SK-N-SH (cell line): ENCODE data around the gene VAV1. TPM values are rescaled to one million over a fixed set of nuclear protein-coding genes. Genes with fewer than 3 reads are reported as not detected.

Experiments used
- CTCF ChIA-PET: fragments of 300-600, 350-600 bp; formaldehyde crosslinking; extraction: SDS; loops from one replicate; lab custom pipeline; 2021; lab: Yijun Ruan, JAX
- POLR2A ChIA-PET: fragments of 350-600 bp; sonication (Branson Sonifier 250); formaldehyde crosslinking; extraction: SDS; loops from one replicate; lab custom pipeline; 2020; ENCODE audit warnings: antibody characterized with exemption, inconsistent platforms; lab: Yijun Ruan, JAX
- DNase-seq: peaks from one replicate; pipeline ENCODE4 v3.0.0; 2012
- H2AFZ ChIP-seq: fragments of 200-600 bp; sonication (generic); 2 replicates; pipeline ENCODE4 v1.8.1; 2016; ENCODE audit warnings: antibody characterized with exemption, mild to moderate bottlenecking, low read depth
- H3F3A ChIP-seq: fragments of 200-600 bp; sonication (generic); replicated peaks from 2 replicates; pipeline ENCODE3; 2016; ENCODE audit warnings: antibody characterized with exemption, mild to moderate bottlenecking; ENCODE audit not compliant: insufficient read depth
- H3K27ac ChIP-seq, 2 experiments: fragments of 200-500 bp in 1 of 2; fragments of 200-600 bp in 1 of 2; sonication (Bioruptor generic) in 1 of 2; sonication (generic), shearing (Covaris generic) in 1 of 2; 2 replicates each; pipeline versions ENCODE4 v1.5.1 to v1.6.1; 2014 to 2016; ENCODE audit warnings: low read depth in 2 of 2, inconsistent platforms in 1 of 2, low read length in 1 of 2, mild to moderate bottlenecking in 1 of 2, mixed read lengths in 1 of 2
- H3K27me3 ChIP-seq: fragments of 200-600 bp; sonication (generic), shearing (Covaris generic); 2 replicates; pipeline ENCODE4 v1.6.1; 2016; ENCODE audit warnings: mixed run types; ENCODE audit not compliant: insufficient read depth
- H3K36me3 ChIP-seq, 2 experiments: fragments of 200-500 bp in 1 of 2; fragments of 200-600 bp in 1 of 2; sonication (Bioruptor generic) in 1 of 2; sonication (generic) in 1 of 2; replicated peaks in 1 of 2; 2 replicates each; pipeline versions ENCODE3 to v1.5.1; 2014 to 2016; ENCODE audit warnings: low read length in 1 of 2, mild to moderate bottlenecking in 1 of 2; ENCODE audit not compliant: insufficient read depth in 2 of 2, control insufficient read depth in 1 of 2
- H3K4me1 ChIP-seq, 2 experiments: fragments of 200-500 bp in 1 of 2; fragments of 200-600 bp in 1 of 2; sonication (Bioruptor generic) in 1 of 2; sonication (generic), shearing (Covaris generic) in 1 of 2; 2 replicates each; pipeline versions ENCODE4 v1.5.1 to v1.6.1; 2014 to 2016; ENCODE audit warnings: low read depth in 1 of 2, low read length in 1 of 2, mixed run types in 1 of 2; ENCODE audit not compliant: insufficient read depth in 2 of 2, control insufficient read depth in 1 of 2
- H3K4me2 ChIP-seq: fragments of 200-600 bp; sonication (generic), shearing (Covaris generic); 2 replicates; pipeline ENCODE4 v1.6.1; 2017; ENCODE audit warnings: mixed run types
- H3K4me3 ChIP-seq, 2 experiments: fragments of 200-500 bp in 1 of 2; fragments of 200-600 bp in 1 of 2; sonication (Bioruptor generic) in 1 of 2; sonication (generic), shearing (Covaris generic) in 1 of 2; 2 replicates each; pipeline versions ENCODE4 v1.5.1 to v1.8.1; 2014 to 2016; ENCODE audit warnings: low read depth in 2 of 2, inconsistent platforms in 1 of 2, low read length in 1 of 2, mild to moderate bottlenecking in 1 of 2, mixed read lengths in 1 of 2, moderate library complexity in 1 of 2
- H3K79me2 ChIP-seq: fragments of 200-600 bp; sonication (generic); 2 replicates; pipeline ENCODE4 v1.8.1; 2017; ENCODE audit warnings: mild to moderate bottlenecking; ENCODE audit not compliant: insufficient read depth
- H3K9ac ChIP-seq: fragments of 200-600 bp; sonication (generic); 2 replicates; pipeline ENCODE4 v1.6.1; 2017; ENCODE audit warnings: mixed run types
- H3K9me2 ChIP-seq: fragments of 200-600 bp; sonication (generic); 2 replicates; pipeline ENCODE4 v1.6.1; 2017; ENCODE audit warnings: mixed run types
- H3K9me3 ChIP-seq: fragments of 200-600 bp; sonication (generic); 2 replicates; pipeline ENCODE4 v1.6.1; 2017; ENCODE audit warnings: mixed run types, mild to moderate bottlenecking, moderate library complexity
- H4K20me1 ChIP-seq: fragments of 200-600 bp; sonication (generic); 2 replicates; pipeline ENCODE4 v1.6.1; 2017; ENCODE audit warnings: mild to moderate bottlenecking, mixed run types; ENCODE audit not compliant: insufficient read depth
- CHD2 ChIP-seq: fragments of 150-350 bp; IDR thresholded peaks from 2 replicates; pipeline ENCODE4 v1.6.1; 2018; ENCODE audit warnings: low read length; ENCODE audit not compliant: partially characterized antibody
- EZH2phosphoT487 ChIP-seq: fragments of 200-600 bp; sonication (generic); IDR thresholded peaks from 2 replicates; pipeline ENCODE4 v1.6.1; 2017; ENCODE audit warnings: low read depth, mixed run types, mild to moderate bottlenecking, antibody characterized with exemption, moderate library complexity, borderline replicate concordance
- FOSL2 ChIP-seq: IDR thresholded peaks from 2 replicates; pipeline ENCODE4 v1.4.0; 2012; ENCODE audit warnings: low read depth, mild to moderate bottlenecking, moderate library complexity, borderline replicate concordance
- FOXM1 ChIP-seq: IDR thresholded peaks from 2 replicates; pipeline ENCODE4 v1.4.0; 2012; ENCODE audit warnings: low read depth, mild to moderate bottlenecking
- GABPA ChIP-seq: IDR thresholded peaks from 2 replicates; pipeline ENCODE4 v1.4.0; 2012; ENCODE audit warnings: low read depth, mild to moderate bottlenecking
- IRF3 ChIP-seq: fragments of 150-350 bp; IDR thresholded peaks from 2 replicates; pipeline ENCODE4 v1.6.1; 2016; ENCODE audit warnings: mild to moderate bottlenecking, low read depth, low read length
- MEF2A ChIP-seq: IDR thresholded peaks from 2 replicates; pipeline ENCODE4 v1.4.0; 2012; ENCODE audit warnings: low read depth, borderline replicate concordance
- MXI1 ChIP-seq: IDR thresholded peaks from 2 replicates; pipeline ENCODE4 v1.6.1; 2012; ENCODE audit warnings: mild to moderate bottlenecking, low read depth, low read length, improper control_type of control experiment
- NFIC ChIP-seq: IDR thresholded peaks from 2 replicates; pipeline ENCODE4 v1.4.0; 2012; ENCODE audit warnings: borderline replicate concordance
- RCOR1 ChIP-seq: fragments of 150-350 bp; IDR thresholded peaks from 2 replicates; pipeline ENCODE4 v1.6.1; 2017; ENCODE audit warnings: antibody characterized with exemption, low read length
- REST ChIP-seq: IDR thresholded peaks from 2 replicates; pipeline ENCODE4 v1.6.1; 2012; ENCODE audit warnings: mild to moderate bottlenecking, low read depth, low read length, moderate library complexity
- RFX5 ChIP-seq: IDR thresholded peaks from 2 replicates; pipeline ENCODE4 v1.6.1; 2012; ENCODE audit warnings: mild to moderate bottlenecking, improper control_type of control experiment, low read length
- RXRA ChIP-seq: IDR thresholded peaks from 2 replicates; pipeline ENCODE4 v1.4.0; 2012; ENCODE audit warnings: low read depth, mild to moderate bottlenecking, borderline replicate concordance
- SMC3 ChIP-seq: IDR thresholded peaks from 2 replicates; pipeline ENCODE4 v1.6.1; 2012; ENCODE audit warnings: low read depth, low read length, improper control_type of control experiment
- USF1 ChIP-seq: IDR thresholded peaks from 2 replicates; pipeline ENCODE4 v1.4.0; 2012; ENCODE audit warnings: low read depth, borderline replicate concordance
- YY1 ChIP-seq: IDR thresholded peaks from 2 replicates; pipeline ENCODE4 v1.4.0; 2012; ENCODE audit warnings: low read depth, mild to moderate bottlenecking
- WGBS: methylation state at CpG from one replicate; pipeline ENCODE4 v1.1.6; 2017; ENCODE audit warnings: low lambda C conversion rate; 5-methylcytosine and 5-hydroxymethylcytosine counted together
- polyA plus RNA-seq, 3 experiments: library from polyadenylated mRNA; depleted of rRNA; stranded (reverse); fragments of >200 nt; gene quantifications; 2 replicates each; pipeline ENCODE4 v1.2.3, GENCODE V29; 2012
- TF ChIP-seq, protein P1 (sequence below): IDR thresholded peaks from 2 replicates; pipeline ENCODE4 v1.4.0; 2012; ENCODE audit warnings: low read depth

Gene VAV1
- polyA plus RNA-seq, 1 of the 3 experiments (the other 2 are of a cell fraction) = 0.02 TPM

GRCh38 chr19:6808494-6808893 lies 36.0 kb downstream of the VAV1 start:
- no peak overlapping the region for H3K9ac ChIP-seq
- H3K27me3 ChIP-seq = peaks cover 28% of the 10 kb centered on the region; the same call in 1 of the 2 replicates
- no peak overlapping the region for H2AFZ ChIP-seq
- H3F3A ChIP-seq = no peaks in the 10 kb centered on the region
- CTCF ChIA-PET = no interaction called here
- H3K79me2 ChIP-seq = no peaks in the 10 kb centered on the region
- no peak overlapping the region for H3K4me2 ChIP-seq
- DNase-seq = no peak
- no peaks in the 10 kb centered on the region for H3K9me2 ChIP-seq
- TF ChIP-seq, protein P1, sequence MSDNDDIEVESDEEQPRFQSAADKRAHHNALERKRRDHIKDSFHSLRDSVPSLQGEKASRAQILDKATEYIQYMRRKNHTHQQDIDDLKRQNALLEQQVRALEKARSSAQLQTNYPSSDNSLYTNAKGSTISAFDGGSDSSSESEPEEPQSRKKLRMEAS = no peak
- TF ChIP-seq FOXM1 = no peak
- TF ChIP-seq MEF2A = no peak
- no peak for TF ChIP-seq MXI1
- no peak for TF ChIP-seq IRF3
- TF ChIP-seq YY1 = no peak
- no peak for TF ChIP-seq CHD2
- TF ChIP-seq FOSL2 = no peak
- TF ChIP-seq EZH2phosphoT487 = no peak
- TF ChIP-seq GABPA = no peak
- TF ChIP-seq RFX5 = no peak
- no peak for TF ChIP-seq NFIC
- TF ChIP-seq RCOR1 = no peak
- no peak for TF ChIP-seq REST
- no peak for TF ChIP-seq SMC3
- no peak for TF ChIP-seq USF1
- no peak for TF ChIP-seq RXRA
- TF ChIP-seq, all 33 proteins: peak for 0
- Histone ChIP-seq H3K9me3 (no peaks in the 10 kb centered on the region), H3K36me3 (no peaks in the 10 kb centered on the region), H3K4me1 (no peaks in the 10 kb centered on the region), H3K27ac (no peak overlapping the region), H3K4me3 (no peak overlapping the region), H4K20me1 (no peaks in the 10 kb centered on the region)
- WGBS = 81% methylated on average over 1 of the region's 1 CpG
- POLR2A ChIA-PET = no interaction called here
